K562 (cell line): ENCODE results near the gene IGF2BP1. TPM values are rescaled to one million over a fixed set of nuclear protein-coding genes. Genes with fewer than 3 reads are reported as not detected.

Source experiments
- BHLHE40 ChIP-seq: IDR thresholded peaks from 2 replicates; pipeline ENCODE4 v1.6.1; 2011; ENCODE audit warnings: low read length, improper control_type of control experiment
- DNMT1 ChIP-seq: fragments of 450-650 bp; IDR thresholded peaks from 2 replicates; pipeline ENCODE4 v1.6.1; 2016; ENCODE audit warnings: antibody characterized with exemption, mild to moderate bottlenecking
- GTF2E2 ChIP-seq: fragments of 200-800 bp; sonication (Bioruptor generic); IDR thresholded peaks from 2 replicates; pipeline ENCODE4 v1.6.1; 2016; ENCODE audit warnings: missing genetic modification characterization, missing compliant biosample characterization
- HDGF ChIP-seq: fragments of 450-650 bp; IDR thresholded peaks from 2 replicates; pipeline ENCODE4 v1.6.1; 2016
- KLF10 ChIP-seq: fragments of 250-450 bp; sonication (Bioruptor Pico); IDR thresholded peaks from 2 replicates; pipeline ENCODE4 v1.6.1; 2021; ENCODE audit warnings: matching md5 sums
- MECOM ChIP-seq: fragments of 250-450 bp; sonication (Bioruptor Pico); IDR thresholded peaks from 2 replicates; pipeline ENCODE4 v1.8.0; 2022; ENCODE audit warnings: inconsistent platforms
- MIER1 ChIP-seq: fragments of 450-650 bp; IDR thresholded peaks from 2 replicates; pipeline ENCODE4 v1.6.1; 2016; ENCODE audit warnings: antibody characterized with exemption, mild to moderate bottlenecking, low read depth
- MTA3 ChIP-seq: fragments of 450-650 bp; formaldehyde crosslinking; IDR thresholded peaks from 2 replicates; pipeline ENCODE4 v1.6.1; 2017; ENCODE audit warnings: mild to moderate bottlenecking, borderline replicate concordance
- MXI1 ChIP-seq: IDR thresholded peaks from 2 replicates; pipeline ENCODE4 v1.6.1; 2011; ENCODE audit warnings: low read depth, mild to moderate bottlenecking, improper control_type of control experiment, low read length
- NCOR1 ChIP-seq: fragments of 450-650 bp; IDR thresholded peaks from 2 replicates; pipeline ENCODE4 v1.6.1; 2016; ENCODE audit warnings: mild to moderate bottlenecking, moderate library complexity
- PCBP1 ChIP-seq: fragments of 200-400 bp; formaldehyde crosslinking; IDR thresholded peaks from 2 replicates; pipeline ENCODE4 v1.6.1; 2018; ENCODE audit warnings: mild to moderate bottlenecking, low read depth, low read length; ENCODE audit not compliant: poor library complexity, severe bottlenecking
- POLR2G ChIP-seq: fragments of 200-400 bp; formaldehyde crosslinking; IDR thresholded peaks from 2 replicates; pipeline ENCODE4 v1.6.1; 2017; ENCODE audit warnings: low read depth, mild to moderate bottlenecking, antibody characterized with exemption, low read length, moderate library complexity
- PRPF4 ChIP-seq: fragments of 200-400 bp; formaldehyde crosslinking; IDR thresholded peaks from one replicate; pipeline ENCODE4 v1.6.1; 2017; ENCODE audit warnings: low read length, low read depth, mild to moderate bottlenecking; ENCODE audit not compliant: insufficient read depth, poor library complexity, severe bottlenecking
- PTBP1 ChIP-seq: fragments of 200-400 bp; formaldehyde crosslinking; IDR thresholded peaks from 2 replicates; pipeline ENCODE4 v1.6.1; 2017; ENCODE audit warnings: low read depth, low read length
- RB1 ChIP-seq: fragments of 450-650 bp; IDR thresholded peaks from 2 replicates; pipeline ENCODE4 v1.6.1; 2017; ENCODE audit warnings: low read depth, mild to moderate bottlenecking
- RBBP5 ChIP-seq: fragments of 200-600 bp; sonication (generic); IDR thresholded peaks from 2 replicates; pipeline ENCODE4 v1.6.1; 2012; ENCODE audit warnings: borderline replicate concordance, mild to moderate bottlenecking, low read length, control low read depth, inconsistent platforms; ENCODE audit not compliant: insufficient read depth, poor library complexity, severe bottlenecking
- SMAD2 ChIP-seq: fragments of 150-350 bp; IDR thresholded peaks from 2 replicates; pipeline ENCODE4 v1.6.1; 2014; ENCODE audit warnings: low read depth, mild to moderate bottlenecking, low read length
- SREBF1 ChIP-seq: fragments of 150-350 bp; IDR thresholded peaks from 2 replicates; pipeline ENCODE4 v1.6.1; 2014; ENCODE audit warnings: antibody characterized with exemption, low read depth, low read length, borderline replicate concordance
- TARDBP ChIP-seq: fragments of 450-650 bp; IDR thresholded peaks from 2 replicates; pipeline ENCODE4 v1.6.1; 2016
- UBTF ChIP-seq, 2 experiments: IDR thresholded peaks; 2 replicates each; pipeline ENCODE4 v1.6.1; 2012; ENCODE audit warnings: improper control_type of control experiment in 2 of 2, low read depth in 2 of 2, low read length in 2 of 2, borderline replicate concordance in 1 of 2
- ZBED1 ChIP-seq: IDR thresholded peaks from 2 replicates; pipeline ENCODE4 v1.6.1; 2014
- ZBTB33 ChIP-seq: sonication (generic); formaldehyde crosslinking; IDR thresholded peaks from 2 replicates; pipeline ENCODE4 v1.8.1; 2023; ENCODE audit warnings: mild to moderate bottlenecking, missing genetic modification reagents
- ZNF146 ChIP-seq: IDR thresholded peaks from one replicate; pipeline ENCODE4 v1.6.1; 2018; ENCODE audit warnings: missing compliant biosample characterization; ENCODE audit not compliant: unreplicated experiment
- ZNF280A ChIP-seq: fragments of 450-650 bp; IDR thresholded peaks from 2 replicates; pipeline ENCODE4 v1.6.1; 2018; ENCODE audit warnings: mild to moderate bottlenecking, low read depth; ENCODE audit not compliant: partially characterized antibody
- polyA plus RNA-seq, 8 experiments: library from polyadenylated mRNA; depleted of rRNA in 4 of 8; stranded (reverse) in 5 of 8; unstranded in 3 of 8; fragments of >200 nt; fragmentation: Nextera tagmentation in 2 of 8; fragmentation: Illumina TruSeq in 1 of 8; extraction: Ambion mirVana in 2 of 8; extraction: Trizol in 1 of 8; gene quantifications; 2 replicates each; pipeline versions ENCODE4 v1.2.1 to v1.2.3, GENCODE V29; 2011 to 2014; ENCODE audit warnings: inconsistent platforms in 1 of 8, missing spikeins in 1 of 8
- total RNA-seq, 7 experiments: library from RNA; depleted of rRNA in 6 of 7; stranded (reverse); fragments of >200 nt in 6 of 7; fragmentation: Illumina TruSeq in 2 of 7; extraction: Trizol in 2 of 7; gene quantifications; 2 replicates each; pipeline versions ENCODE4 v1.2.1 to v1.2.3, GENCODE V29; 2011 to 2021; ENCODE audit warnings: low replicate concordance in 1 of 7

IGF2BP1 gene
- total and polyA plus RNA-seq, 9 of the 15 experiments (the other 6 are each of a cell fraction or from before 2014, with no cell fraction given) = 13.0 to 318 (median 53.6) TPM

- TF ChIP-seq DNMT1 (no peak), ZNF280A (no peak), MECOM (CRISPR knock-in tag) (no peak), MIER1 (no peak), UBTF (IDR thresholded peaks at IDR 0.05; ENCODE audit: borderline replicate concordance in 1 of 2, low read depth in 2 of 2, low read length in 2 of 2) (0 out of 4 replicates have a peak, but pooled peaks have one; percentile 47 to 48), RB1 (peak; percentile 23; the same call in 1 of the 2 replicates), MXI1 (peak; percentile 44; the same call in 1 of the 2 replicates), POLR2G (peak; percentile 84), ZNF146 (no peak), ZBED1 (no peak), MTA3 (0 out of 2 replicates have a peak, but pooled peaks have one; percentile 9), GTF2E2 (tag) (peak; percentile 23; the same call in 1 of the 2 replicates), PCBP1 (peak; percentile 44), RBBP5 (peak; percentile 79), SREBF1 (no peak), BHLHE40 (peak; percentile 88), PRPF4 (no peak), HDGF (no peak), PTBP1 (no peak), KLF10 (CRISPR knock-in tag) (no peak), SMAD2 (no peak), NCOR1 (peak; percentile 20; the same call in 1 of the 2 replicates), TARDBP (no peak), ZBTB33 (CRISPR knock-in tag) (0 out of 2 replicates have a peak, but pooled peaks have one; percentile 23)
Observed at GRCh38 chr17:48997103-48997826, at the start of gene IGF2BP1 (continued).
